ENCODE measurements around the gene TDRD10. TPM values are rescaled to one million over a fixed set of nuclear protein-coding genes. Genes with fewer than 3 reads are reported as not detected.

Gene TDRD10
- total and polyA plus RNA-seq, 4 donors, result 0.23 to 1.5 (median 0.78) TPM

DNA sequence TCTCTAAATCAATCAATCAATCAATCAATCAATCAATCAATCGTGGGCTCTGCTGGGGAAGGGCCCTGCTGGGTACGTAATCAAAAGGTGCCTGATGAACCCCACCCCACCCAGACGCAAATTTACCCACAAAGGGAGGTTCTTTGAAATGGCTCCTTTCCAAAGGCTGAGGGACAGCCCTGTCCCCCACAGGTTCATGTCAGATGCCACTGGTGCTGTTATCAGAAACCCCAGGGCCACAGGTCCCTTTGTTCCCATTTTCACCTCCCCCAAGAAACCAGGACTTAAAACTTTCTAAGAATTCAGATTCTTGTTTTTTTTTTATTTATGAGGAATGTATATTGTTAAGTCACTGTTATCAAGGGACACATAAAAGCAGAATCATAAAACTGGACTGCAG, 79.7 kb downstream of the TDRD10 start:
- no peaks in the 10 kb centered on the region for H3K9me3 ChIP-seq (ENCODE audit: control insufficient read depth in 4 of 4, low read length in 3 of 4)
- no peaks in the 10 kb centered on the region for H3K27me3 ChIP-seq (ENCODE audit: control insufficient read depth in 4 of 4, insufficient read depth in 4 of 4, low read length in 3 of 4)
- H3K4me1 ChIP-seq (ENCODE audit: control insufficient read depth in 4 of 4, insufficient read depth in 4 of 4, low read length in 3 of 4), result no peaks in the 10 kb centered on the region
- no peak overlapping the region for H3K9ac ChIP-seq (ENCODE audit: low read depth in 1 of 2, low read length in 2 of 2)
- TF ChIP-seq HNF4G (IDR thresholded peaks at IDR 0.05) (no peak), YY1 (IDR thresholded peaks at IDR 0.05) (no peak), GABPA (IDR thresholded peaks at IDR 0.05 in 1 of 2, conservative IDR thresholded peaks at IDR 0.05 in 1 of 2) (no peak), FOXA2 (IDR thresholded peaks at IDR 0.05) (no peak), TAF1 (conservative IDR thresholded peaks at IDR 0.05) (no peak), HNF4A (conservative IDR thresholded peaks at IDR 0.05) (no peak), RXRA (IDR thresholded peaks at IDR 0.05) (no peak), CTCF (IDR thresholded peaks at IDR 0.05; ENCODE audit: low read depth, low read length, missing input control) (no peak), REST (IDR thresholded peaks at IDR 0.05) (no peak), EGR1 (IDR thresholded peaks at IDR 0.05; ENCODE audit: low read depth in 2 of 2) (no peak), ZBTB33 (IDR thresholded peaks at IDR 0.05) (no peak), SP1 (IDR thresholded peaks at IDR 0.05) (no peak), FOXA1 (IDR thresholded peaks at IDR 0.05) (no peak), JUND (IDR thresholded peaks at IDR 0.05) (no peak), RAD21 (IDR thresholded peaks at IDR 0.05) (no peak), NR2F2 (IDR thresholded peaks at IDR 0.05) (no peak)
- TF ChIP-seq, protein P1, sequence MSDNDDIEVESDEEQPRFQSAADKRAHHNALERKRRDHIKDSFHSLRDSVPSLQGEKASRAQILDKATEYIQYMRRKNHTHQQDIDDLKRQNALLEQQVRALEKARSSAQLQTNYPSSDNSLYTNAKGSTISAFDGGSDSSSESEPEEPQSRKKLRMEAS (IDR thresholded peaks at IDR 0.05), result no peak
- H3K36me3 ChIP-seq (ENCODE audit: control insufficient read depth in 4 of 4, insufficient read depth in 3 of 4, low read depth in 1 of 4, low read length in 3 of 4), result peaks cover 30 to 82% (median 75%) of the 10 kb centered on the region in 4 donors
- DNase-seq (ENCODE audit: low spot score), result no peak
- no peak overlapping the region for H3K27ac ChIP-seq (ENCODE audit: low read depth in 1 of 2, low read length in 2 of 2)
- no peak overlapping the region for H3K4me3 ChIP-seq (ENCODE audit: low read depth in 1 of 3, low read length in 3 of 3)
- WGBS, result 72% methylated on average over 3 of the region's 3 CpGs

- H3K4me3 ChIP-seq (ENCODE audit: low read depth in 1 of 3, low read length in 3 of 3), result no peak overlapping the region
- no peak overlapping the region for H3K9ac ChIP-seq (ENCODE audit: low read depth in 1 of 2, low read length in 2 of 2)
- DNase-seq (ENCODE audit: low spot score), result no peak
- peaks cover 30 to 94% (median 86%) of the 10 kb centered on the region in 4 donors for H3K36me3 ChIP-seq (ENCODE audit: control insufficient read depth in 4 of 4, insufficient read depth in 3 of 4, low read depth in 1 of 4, low read length in 3 of 4)
- TF ChIP-seq ZBTB33 (IDR thresholded peaks at IDR 0.05), result no peak
- no peak for TF ChIP-seq JUND (IDR thresholded peaks at IDR 0.05)
- no peak for TF ChIP-seq CTCF (IDR thresholded peaks at IDR 0.05; ENCODE audit: low read depth, low read length, missing input control)
- H3K4me1 ChIP-seq (ENCODE audit: control insufficient read depth in 4 of 4, insufficient read depth in 4 of 4, low read length in 3 of 4), result no peaks in the 10 kb centered on the region
- H3K9me3 ChIP-seq (ENCODE audit: control insufficient read depth in 4 of 4, low read length in 3 of 4), result no peaks in the 10 kb centered on the region
- WGBS, result 91% methylated on average over 6 of the region's 6 CpGs
- no peak overlapping the region for H3K27ac ChIP-seq (ENCODE audit: low read depth in 1 of 2, low read length in 2 of 2)
- H3K27me3 ChIP-seq (ENCODE audit: control insufficient read depth in 4 of 4, insufficient read depth in 4 of 4, low read length in 3 of 4), result no peaks in the 10 kb centered on the region
Measured at GRCh38 chr1:154582885-154583284, 80.9 kb downstream of the TDRD10 start.

Data from liver (tissue), 9 donors.